CD4-positive, alpha-beta T cell (primary cell): ENCODE results near the gene RTL1. TPM values are rescaled to one million over a fixed set of nuclear protein-coding genes. Genes with fewer than 3 reads are reported as not detected.

ENCODE experiments used
- ATAC-seq: fragments of 200-7000 bp; cut with Tn5 transposase; one replicate; pipeline ENCODE4 v1.10.0; 2022; ENCODE audit warnings: mild to moderate bottlenecking; ENCODE audit not compliant: poor library complexity
- CTCF ChIA-PET: fragments of 350-600 bp; sonication (Branson Sonifier 250); formaldehyde crosslinking; loops from one replicate; lab custom pipeline; 2021; ENCODE audit warnings: antibody characterized with exemption, inconsistent platforms; lab: Charles Lee
- POLR2A ChIA-PET: fragments of 350-600 bp; sonication (Branson Sonifier 250); formaldehyde crosslinking; loops from one replicate; lab custom pipeline; 2021; ENCODE audit warnings: antibody characterized with exemption, inconsistent platforms; lab: Charles Lee
- DNase-seq, 14 experiments: peaks; one replicate each; pipeline ENCODE4 v3.0.0-alpha.2; 2013 to 2020; ENCODE audit warnings: mixed read lengths in 2 of 14
- H3K27ac ChIP-seq, 2 donors: one replicate each; pipeline versions ENCODE4 v1.5.1 to v1.7.0; 2013; ENCODE audit warnings: low read length in 2 of 2, low read depth in 1 of 2, mild to moderate bottlenecking in 1 of 2
- H3K27me3 ChIP-seq, 2 experiments: 1 replicate in 1 of 2; 2 replicates in 1 of 2; pipeline versions ENCODE4 v1.6.1 to v1.7.0; 2013; ENCODE audit warnings: low read length in 2 of 2, control low read depth in 1 of 2, mild to moderate bottlenecking in 1 of 2, moderate library complexity in 1 of 2; ENCODE audit not compliant: insufficient read depth in 2 of 2, control insufficient read depth in 1 of 2
- H3K36me3 ChIP-seq: one replicate; pipeline ENCODE4 v1.6.1; 2013; ENCODE audit warnings: low read length, control low read depth; ENCODE audit not compliant: insufficient read depth
- H3K4me1 ChIP-seq: one replicate; pipeline ENCODE4 v1.6.1; 2013; ENCODE audit warnings: low read length, control low read depth; ENCODE audit not compliant: insufficient read depth
- H3K4me3 ChIP-seq: one replicate; pipeline ENCODE4 v1.5.1; 2013; ENCODE audit warnings: mild to moderate bottlenecking, low read length, moderate library complexity
- H3K9me3 ChIP-seq, 2 experiments: 1 replicate in 1 of 2; 2 replicates in 1 of 2; pipeline versions ENCODE4 v1.6.1 to v1.7.0; 2013; ENCODE audit warnings: low read length in 2 of 2, mild to moderate bottlenecking in 2 of 2, control low read depth in 1 of 2, moderate library complexity in 1 of 2; ENCODE audit not compliant: control insufficient read depth in 1 of 2, insufficient read depth in 1 of 2
- H3K27ac Mint-ChIP-seq: one replicate; pipeline ENCODE4 v1.8.0; 2020; ENCODE audit warnings: mixed read lengths
- H3K27me3 Mint-ChIP-seq: one replicate; pipeline ENCODE4 v1.8.0; 2021; ENCODE audit warnings: mixed read lengths
- H3K36me3 Mint-ChIP-seq: one replicate; pipeline ENCODE4 v1.8.0; 2021; ENCODE audit warnings: low read depth, mixed read lengths
- H3K4me1 Mint-ChIP-seq: one replicate; pipeline ENCODE4 v1.8.0; 2021; ENCODE audit warnings: low read depth, mixed read lengths
- H3K4me3 Mint-ChIP-seq: one replicate; pipeline ENCODE4 v1.8.0; 2020; ENCODE audit warnings: mild to moderate bottlenecking, mixed read lengths
- H3K9me3 Mint-ChIP-seq: one replicate; pipeline ENCODE4 v1.8.0; 2020; ENCODE audit warnings: mixed read lengths
- intact Hi-C, 2 experiments: fragments of 100-400 bp; cut with DNase I in 1 of 2; cut with micrococcal nuclease in 1 of 2; formaldehyde crosslinking; loops; one replicate each; pipeline versions ENCODE4 v1.15.1 to v1.9.0; 2023 to 2025; cut with DNase I, micrococcal nuclease
- total RNA-seq, 174 experiments: library from RNA in 2 of 174; stranded (reverse) in 2 of 174; gene quantifications; one replicate each; pipeline ENCODE4 v1.2.3 and lab custom pipeline; 2021 to 2026
- TF ChIP-seq, protein P1 (sequence below): fragments of 200-600 bp; IDR thresholded peaks from one replicate; pipeline ENCODE4 v1.8.0; 2022; ENCODE audit warnings: antibody characterized with exemption, mild to moderate bottlenecking

Gene RTL1
- total RNA-seq, 2 experiments from 2014 or later: not detected

DNA sequence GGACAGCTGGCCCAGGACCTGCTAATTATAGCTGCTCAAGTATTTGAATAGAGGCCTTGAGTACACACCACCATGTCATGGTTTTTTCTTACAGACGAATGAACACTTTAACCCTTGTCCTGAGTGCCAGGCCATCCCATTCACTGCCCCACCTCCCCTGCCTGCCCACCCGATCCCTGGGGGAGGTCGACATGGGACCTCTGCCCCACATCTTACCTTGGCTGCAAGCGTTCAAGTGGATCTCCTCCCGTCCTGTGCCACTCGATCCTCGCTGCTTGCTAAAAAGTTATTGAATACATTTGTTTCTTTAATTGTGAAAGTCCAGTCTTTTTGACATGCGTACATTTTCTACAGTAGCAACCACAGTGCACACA lies 10.3 kb downstream of the RTL1 start:
- intact Hi-C loops: no loop called here
- H3K36me3 Mint-ChIP-seq: no peaks in the 10 kb centered on the region
- H3K9me3 Mint-ChIP-seq: no peaks in the 10 kb centered on the region
- no peaks in the 10 kb centered on the region for H3K36me3 ChIP-seq
- no peaks in the 10 kb centered on the region for H3K4me1 Mint-ChIP-seq
- no peak overlapping the region for H3K4me3 Mint-ChIP-seq
- ChIA-PET POLR2A (no interaction called here), CTCF (no interaction called here)
- peaks cover 0 to 6% of the 10 kb centered on the region in 2 experiments for H3K27me3 ChIP-seq
- DNase-seq (no peak), ATAC-seq (no peak)
- peaks cover 28% of the 10 kb centered on the region for H3K27me3 Mint-ChIP-seq
- H3K27ac ChIP-seq: no peak overlapping the region
- no peaks in the 10 kb centered on the region for H3K4me1 ChIP-seq
- peaks cover 0 to 11% of the 10 kb centered on the region in 2 experiments for H3K9me3 ChIP-seq
- TF ChIP-seq, protein P1, sequence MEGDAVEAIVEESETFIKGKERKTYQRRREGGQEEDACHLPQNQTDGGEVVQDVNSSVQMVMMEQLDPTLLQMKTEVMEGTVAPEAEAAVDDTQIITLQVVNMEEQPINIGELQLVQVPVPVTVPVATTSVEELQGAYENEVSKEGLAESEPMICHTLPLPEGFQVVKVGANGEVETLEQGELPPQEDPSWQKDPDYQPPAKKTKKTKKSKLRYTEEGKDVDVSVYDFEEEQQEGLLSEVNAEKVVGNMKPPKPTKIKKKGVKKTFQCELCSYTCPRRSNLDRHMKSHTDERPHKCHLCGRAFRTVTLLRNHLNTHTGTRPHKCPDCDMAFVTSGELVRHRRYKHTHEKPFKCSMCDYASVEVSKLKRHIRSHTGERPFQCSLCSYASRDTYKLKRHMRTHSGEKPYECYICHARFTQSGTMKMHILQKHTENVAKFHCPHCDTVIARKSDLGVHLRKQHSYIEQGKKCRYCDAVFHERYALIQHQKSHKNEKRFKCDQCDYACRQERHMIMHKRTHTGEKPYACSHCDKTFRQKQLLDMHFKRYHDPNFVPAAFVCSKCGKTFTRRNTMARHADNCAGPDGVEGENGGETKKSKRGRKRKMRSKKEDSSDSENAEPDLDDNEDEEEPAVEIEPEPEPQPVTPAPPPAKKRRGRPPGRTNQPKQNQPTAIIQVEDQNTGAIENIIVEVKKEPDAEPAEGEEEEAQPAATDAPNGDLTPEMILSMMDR: no peak
- H3K4me3 ChIP-seq: no peak overlapping the region
- no peak overlapping the region for H3K27ac Mint-ChIP-seq

DNA sequence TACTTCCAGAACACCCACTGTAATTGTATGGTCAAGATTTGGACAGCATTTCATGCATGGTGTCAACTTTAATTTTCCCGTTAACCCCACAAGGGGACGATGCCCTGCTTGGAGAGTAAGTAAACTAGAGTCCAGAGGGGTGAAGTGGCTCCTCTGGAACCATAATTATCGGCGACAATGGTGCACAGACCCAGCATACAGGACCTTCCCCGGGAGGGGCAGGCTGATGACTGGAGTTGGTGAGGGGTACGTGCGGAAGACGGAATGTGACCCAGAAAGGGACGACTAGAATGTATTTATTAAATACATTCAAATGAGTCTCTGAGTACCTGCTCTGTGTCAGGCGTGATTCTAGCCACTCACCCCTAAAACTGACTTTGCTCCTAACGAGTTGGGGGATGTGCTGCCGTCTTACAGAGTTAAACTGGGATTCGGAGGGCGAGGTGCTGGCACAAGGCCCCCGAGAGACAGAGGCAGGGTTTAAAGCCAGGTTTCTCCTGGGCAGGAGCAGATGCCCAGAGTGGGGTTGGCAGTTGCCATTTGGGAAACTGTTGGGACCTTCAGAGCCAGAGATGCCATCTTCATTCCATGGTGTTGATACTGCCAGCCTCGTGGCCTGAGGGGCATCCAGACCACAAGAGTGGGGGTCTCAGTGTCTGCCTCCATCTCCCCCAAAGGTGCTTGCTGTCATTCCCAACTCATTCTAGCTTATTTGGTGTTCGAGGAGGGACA lies 10.9 kb downstream of the RTL1 start:
- intact Hi-C loops: no loop called here
- CTCF ChIA-PET: no interaction called here
- H3K27ac Mint-ChIP-seq: no peak overlapping the region
- Histone ChIP-seq H3K36me3 (no peaks in the 10 kb centered on the region), H3K4me3 (no peak overlapping the region), H3K27me3 (peaks cover 0 to 6% of the 10 kb centered on the region in 2 experiments), H3K27ac (no peak overlapping the region), H3K4me1 (no peaks in the 10 kb centered on the region), H3K9me3 (peaks cover 0 to 11% of the 10 kb centered on the region in 2 experiments)
- H3K4me1 Mint-ChIP-seq: no peaks in the 10 kb centered on the region
- TF ChIP-seq, protein P1: no peak
- no peaks in the 10 kb centered on the region for H3K9me3 Mint-ChIP-seq
- no peak overlapping the region for H3K4me3 Mint-ChIP-seq
- ATAC-seq: no peak
- peaks cover 29% of the 10 kb centered on the region for H3K27me3 Mint-ChIP-seq
- no peak for DNase-seq
- POLR2A ChIA-PET: no interaction called here
- H3K36me3 Mint-ChIP-seq: no peaks in the 10 kb centered on the region

DNA sequence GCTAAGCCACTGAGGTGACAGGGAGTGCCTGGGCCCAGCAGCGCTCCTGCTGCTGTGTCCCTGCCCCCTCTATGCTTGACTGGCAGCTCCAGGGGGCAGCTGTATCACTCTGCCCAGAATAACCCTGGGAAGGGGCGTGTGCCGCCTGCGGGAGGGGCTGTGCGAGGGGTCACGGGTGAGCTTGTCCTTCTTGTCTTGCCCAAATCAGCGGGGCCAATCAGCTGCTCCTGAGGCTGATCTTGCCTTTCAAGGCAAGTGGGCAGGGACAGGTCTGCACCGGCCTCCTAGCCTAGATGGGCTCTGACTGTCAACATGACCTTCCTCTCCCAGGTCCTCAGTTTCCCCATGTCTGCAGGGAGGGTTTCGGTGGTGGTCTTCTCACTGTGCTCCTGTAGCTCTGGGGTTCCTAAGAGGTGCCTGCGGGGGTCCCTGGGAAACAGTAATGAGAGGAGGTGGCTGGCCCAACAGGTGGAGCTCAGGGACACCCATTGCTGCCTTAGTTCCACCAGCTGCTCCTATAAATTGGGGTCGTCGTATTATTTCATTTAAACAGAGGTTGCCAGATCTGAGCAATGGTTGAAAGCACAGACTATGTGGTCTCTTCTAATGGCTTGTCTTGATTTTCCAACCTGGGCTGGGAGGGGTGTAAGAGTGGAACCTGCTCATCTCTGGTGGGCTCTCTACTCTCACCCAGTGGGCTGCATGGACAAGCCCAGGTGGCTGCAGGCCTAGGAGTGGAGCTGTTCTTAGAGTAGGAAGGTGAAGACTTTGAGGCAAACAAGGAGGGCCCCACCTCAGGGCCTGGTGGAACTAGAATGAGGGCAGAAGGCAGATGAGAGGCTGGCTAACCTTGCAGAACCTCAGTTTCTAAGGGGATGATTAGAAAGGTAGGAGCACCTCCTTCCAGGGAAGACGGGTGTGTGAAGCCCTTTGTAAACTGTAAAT lies 11.7 kb downstream of the RTL1 start:
- CTCF ChIA-PET: no interaction called here
- Histone ChIP-seq H3K36me3 (no peaks in the 10 kb centered on the region), H3K9me3 (peaks cover 0 to 11% of the 10 kb centered on the region in 2 experiments), H3K27me3 (peaks cover 0 to 9% of the 10 kb centered on the region in 2 experiments), H3K27ac (no peak overlapping the region), H3K4me1 (no peaks in the 10 kb centered on the region), H3K4me3 (no peak overlapping the region)
- intact Hi-C loops: no loop called here
- peaks cover 20% of the 10 kb centered on the region for H3K27me3 Mint-ChIP-seq
- H3K9me3 Mint-ChIP-seq: no peaks in the 10 kb centered on the region
- POLR2A ChIA-PET: no interaction called here
- H3K4me3 Mint-ChIP-seq: no peak overlapping the region
- TF ChIP-seq, protein P1: no peak
- H3K27ac Mint-ChIP-seq: no peak overlapping the region
- no peaks in the 10 kb centered on the region for H3K4me1 Mint-ChIP-seq
- DNase-seq (peak in 1 of 14 experiments; percentile 15), ATAC-seq (no peak)
- H3K36me3 Mint-ChIP-seq: no peaks in the 10 kb centered on the region
